Left ventricle myocardium inferior (tissue), 1 donor: ENCODE data around the gene TGFBI. TPM values are rescaled to one million over a fixed set of nuclear protein-coding genes. Genes with fewer than 3 reads are reported as not detected.
"Not testable (repeated sequence)": the region's sequence is repeated elsewhere in the genome, so short reads cannot be mapped to it uniquely, and the experiment has no call there.

Experiments
- DNase-seq: peaks from one replicate; pipeline ENCODE4 v3.0.0-alpha.2; 2020
- H3K27ac ChIP-seq: fragments of 200-600 bp; replicated peaks from 2 replicates; pipeline ENCODE4 v1.8.0; 2021
- H3K27me3 ChIP-seq: fragments of 200-600 bp; 2 replicates; pipeline ENCODE4 v1.8.0; 2021; ENCODE audit warnings: low read depth
- H3K36me3 ChIP-seq: fragments of 200-600 bp; 2 replicates; pipeline ENCODE4 v1.8.0; 2021
- H3K4me1 ChIP-seq: fragments of 200-600 bp; 2 replicates; pipeline ENCODE4 v1.8.0; 2021
- H3K4me3 ChIP-seq: fragments of 200-600 bp; 2 replicates; pipeline ENCODE4 v1.8.0; 2021; ENCODE audit warnings: mild to moderate bottlenecking, moderate library complexity
- H3K9me3 ChIP-seq: fragments of 200-600 bp; replicated peaks from 2 replicates; pipeline ENCODE4 v1.8.0; 2021
- CTCF ChIP-seq: fragments of 200-600 bp; IDR thresholded peaks from 2 replicates; pipeline ENCODE4 v1.8.0; 2021; ENCODE audit warnings: antibody characterized with exemption, mild to moderate bottlenecking, borderline replicate concordance
- intact Hi-C: fragments of 100-400 bp; cut with micrococcal nuclease; formaldehyde crosslinking; loops from one replicate; pipeline ENCODE4 v1.11.0; 2022
- total RNA-seq: library from RNA; stranded (reverse); fragmentation: NEBNext Ultra II Directional; extraction: Animal tissue kit (Norgen Biotek cat#: 25700); gene quantifications from one replicate; pipeline ENCODE4 v1.2.1, GENCODE V29; 2021
- donor health status: DM: no; HTN: yes; CAD: no; lungs with severe emphysema.

Gene TGFBI
- total RNA-seq, 1 donor from 2014 or later, result 43.4 TPM

DNA sequence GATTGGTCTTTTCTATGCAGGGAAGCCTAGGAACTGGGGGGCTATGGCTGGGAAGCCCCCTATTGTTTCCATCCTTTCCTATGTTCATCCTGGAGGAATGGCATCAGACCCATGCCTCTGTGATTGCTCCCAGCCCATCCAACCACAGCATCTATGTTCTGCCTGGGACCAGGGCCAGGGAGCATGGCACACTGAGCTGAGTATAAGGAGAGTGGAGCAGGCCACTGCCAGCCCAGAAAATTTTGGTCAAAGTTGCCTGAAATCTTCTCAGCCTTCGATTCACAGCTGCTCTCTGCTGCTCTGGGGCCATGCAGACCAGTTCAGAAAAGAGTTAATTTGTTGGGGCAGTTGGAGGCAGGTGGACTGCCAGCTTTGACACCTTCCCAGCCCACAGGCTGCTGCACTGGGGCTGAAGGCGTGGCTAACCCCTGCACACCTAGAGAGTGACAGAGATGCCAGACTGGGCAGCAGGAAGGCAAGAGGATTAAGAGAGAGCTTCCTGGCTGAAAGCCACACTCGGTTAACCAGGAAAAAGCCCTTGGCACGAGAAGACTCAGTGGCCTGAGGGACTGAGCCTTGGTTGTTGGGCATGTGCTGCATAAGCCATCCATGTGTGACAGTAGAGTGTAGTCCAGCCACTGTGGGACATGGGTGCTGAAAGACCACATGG is 12.1 kb downstream of the TGFBI start:
- DNase-seq, result no peak
- H3K9me3 ChIP-seq, result peaks cover 6% of the 10 kb centered on the region
- H3K36me3 ChIP-seq, result no peaks in the 10 kb centered on the region
- no peak overlapping the region for H3K27ac ChIP-seq
- TF ChIP-seq CTCF, result no peak
- H3K4me1 ChIP-seq, result peaks cover 60% of the 10 kb centered on the region
- no peaks in the 10 kb centered on the region for H3K27me3 ChIP-seq
- H3K4me3 ChIP-seq, result no peak overlapping the region
- intact Hi-C loops, result no loop called here

- no peaks in the 10 kb centered on the region for H3K27me3 ChIP-seq
- peaks cover 6% of the 10 kb centered on the region for H3K9me3 ChIP-seq
- H3K4me1 ChIP-seq, result peaks cover 48% of the 10 kb centered on the region
- no peak for TF ChIP-seq CTCF
- intact Hi-C loops, result no loop called here
- H3K27ac ChIP-seq, result no peak overlapping the region
- no peak for DNase-seq
- peaks cover 7% of the 10 kb centered on the region for H3K36me3 ChIP-seq
- no peak overlapping the region for H3K4me3 ChIP-seq
Observed at GRCh38 chr5:136042156-136042555, 13.4 kb downstream of the TGFBI start.

DNA sequence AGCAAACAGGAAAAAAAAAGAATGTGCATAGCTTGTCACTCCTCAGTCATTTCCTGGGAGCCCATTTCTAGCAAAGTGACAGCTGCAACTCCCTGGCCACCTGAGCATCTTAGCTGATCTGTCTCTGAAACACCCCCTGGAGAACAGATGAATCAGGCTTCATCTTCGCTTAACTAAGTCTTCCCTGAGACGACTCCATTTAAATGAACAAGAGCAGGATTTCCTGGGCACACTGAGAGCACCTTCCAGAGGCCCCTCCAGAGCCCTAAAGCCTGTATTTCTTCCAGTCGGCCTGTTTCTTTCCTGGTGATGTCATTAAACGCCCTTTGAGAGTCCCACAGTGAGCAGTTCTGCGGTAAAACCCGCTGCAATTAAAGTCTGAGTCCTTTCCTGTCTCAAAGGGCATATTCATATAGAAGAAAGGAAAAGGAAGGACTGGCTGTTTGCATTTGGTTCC is 13.9 kb downstream of the TGFBI start:
- intact Hi-C loops, result no loop called here
- Histone ChIP-seq H3K9me3 (peaks cover 6% of the 10 kb centered on the region), H3K36me3 (peaks cover 12% of the 10 kb centered on the region), H3K4me1 (peaks cover 48% of the 10 kb centered on the region), H3K27ac (peak overlapping the region; percentile 55), H3K27me3 (no peaks in the 10 kb centered on the region), H3K4me3 (no peak overlapping the region)
- TF ChIP-seq CTCF, result no peak
- DNase-seq, result no peak

- TF ChIP-seq CTCF, result no peak
- Histone ChIP-seq H3K9me3 (peaks cover 3% of the 10 kb centered on the region), H3K36me3 (peaks cover 13% of the 10 kb centered on the region), H3K4me3 (no peak overlapping the region), H3K4me1 (peaks cover 52% of the 10 kb centered on the region), H3K27ac (peak overlapping the region; percentile 55), H3K27me3 (no peaks in the 10 kb centered on the region)
- intact Hi-C loops, result no loop called here
- no peak for DNase-seq
Observed at GRCh38 chr5:136043551-136043950, 14.8 kb downstream of the TGFBI start.

GRCh38 chr5:136043968-136044610 is 15.3 kb downstream of the TGFBI start:
- no peak overlapping the region for H3K4me3 ChIP-seq
- H3K27ac ChIP-seq, result peak overlapping the region; percentile 55
- peaks cover 18% of the 10 kb centered on the region for H3K36me3 ChIP-seq
- TF ChIP-seq CTCF, result no peak
- no peak for DNase-seq
- H3K4me1 ChIP-seq, result peaks cover 54% of the 10 kb centered on the region
- no peaks in the 10 kb centered on the region for H3K27me3 ChIP-seq
- no peaks in the 10 kb centered on the region for H3K9me3 ChIP-seq
- intact Hi-C loops, result no loop called here

DNA sequence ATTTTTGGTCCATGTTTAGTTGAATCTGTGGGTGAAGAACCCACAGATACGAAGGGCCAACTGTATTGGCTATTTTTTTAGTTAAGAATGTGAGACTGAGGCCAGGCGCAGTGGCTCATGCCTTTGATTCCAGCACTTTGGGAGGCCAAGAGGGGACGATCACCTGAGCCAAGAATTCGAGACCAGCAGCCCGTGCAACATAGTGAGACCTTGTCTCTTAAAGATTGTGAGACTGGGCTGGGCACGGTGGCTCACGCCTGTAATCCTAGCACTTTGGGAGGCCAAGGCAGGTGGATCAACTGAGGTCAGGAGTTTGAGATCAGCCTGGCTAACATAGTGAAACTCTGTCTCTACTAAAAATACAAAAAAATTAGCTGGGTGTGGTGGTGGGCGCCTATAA is 16.2 kb downstream of the TGFBI start:
- H3K4me3 ChIP-seq, H3K9me3 ChIP-seq, DNase-seq, H3K27ac ChIP-seq, H3K27me3 ChIP-seq, intact Hi-C loops: not testable (repeated sequence)
- peaks cover 27% of the 10 kb centered on the region for H3K36me3 ChIP-seq
- peaks cover 54% of the 10 kb centered on the region for H3K4me1 ChIP-seq
